ENCODE data around the gene REV1.

DNA sequence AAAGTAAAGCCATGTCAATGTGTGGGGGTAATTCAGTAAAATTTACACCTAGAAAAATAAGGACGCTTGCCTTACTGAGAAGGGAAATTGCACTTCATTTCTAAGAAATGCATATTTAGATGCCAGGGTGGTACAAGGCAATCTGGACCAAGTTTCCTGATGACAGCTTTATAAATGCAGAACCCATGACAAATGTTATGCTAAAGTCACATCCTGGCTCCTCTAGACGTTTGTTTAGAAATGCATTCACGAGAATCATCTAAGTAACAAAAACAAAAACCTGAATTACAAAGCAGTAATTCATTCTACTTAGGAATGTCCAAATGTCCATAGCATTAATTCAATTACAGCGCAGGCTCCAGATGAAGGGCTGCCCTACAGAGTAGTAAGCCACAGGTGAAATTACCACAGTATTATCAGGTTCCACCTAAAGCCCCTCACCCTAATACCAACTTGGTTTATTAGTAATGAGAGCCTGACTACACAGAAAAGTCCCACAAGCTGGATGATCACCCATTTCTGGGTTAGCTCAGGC lies 49.8 kb downstream of the REV1 start:
- TF ChIP-seq, protein P1, sequence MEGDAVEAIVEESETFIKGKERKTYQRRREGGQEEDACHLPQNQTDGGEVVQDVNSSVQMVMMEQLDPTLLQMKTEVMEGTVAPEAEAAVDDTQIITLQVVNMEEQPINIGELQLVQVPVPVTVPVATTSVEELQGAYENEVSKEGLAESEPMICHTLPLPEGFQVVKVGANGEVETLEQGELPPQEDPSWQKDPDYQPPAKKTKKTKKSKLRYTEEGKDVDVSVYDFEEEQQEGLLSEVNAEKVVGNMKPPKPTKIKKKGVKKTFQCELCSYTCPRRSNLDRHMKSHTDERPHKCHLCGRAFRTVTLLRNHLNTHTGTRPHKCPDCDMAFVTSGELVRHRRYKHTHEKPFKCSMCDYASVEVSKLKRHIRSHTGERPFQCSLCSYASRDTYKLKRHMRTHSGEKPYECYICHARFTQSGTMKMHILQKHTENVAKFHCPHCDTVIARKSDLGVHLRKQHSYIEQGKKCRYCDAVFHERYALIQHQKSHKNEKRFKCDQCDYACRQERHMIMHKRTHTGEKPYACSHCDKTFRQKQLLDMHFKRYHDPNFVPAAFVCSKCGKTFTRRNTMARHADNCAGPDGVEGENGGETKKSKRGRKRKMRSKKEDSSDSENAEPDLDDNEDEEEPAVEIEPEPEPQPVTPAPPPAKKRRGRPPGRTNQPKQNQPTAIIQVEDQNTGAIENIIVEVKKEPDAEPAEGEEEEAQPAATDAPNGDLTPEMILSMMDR (IDR thresholded peaks at IDR 0.05) = no peak
- no peak for TF ChIP-seq POLR2A (IDR thresholded peaks at IDR 0.05)

All from thyroid gland (tissue), 4 donors.